AG09319 (cell line): ENCODE data around the gene GAK.

Experiments used
- DNase-seq: peaks from one replicate; pipeline ENCODE4 v3.0.0-alpha.2; 2010; ENCODE audit warnings: low read depth; ENCODE audit errors: extremely low read depth
- CTCF ChIP-seq: IDR thresholded peaks from 2 replicates; pipeline ENCODE4 v1.5.1; 2011; ENCODE audit warnings: low read depth, mild to moderate bottlenecking, inconsistent platforms, low read length, moderate library complexity

GAK gene

GRCh38 chr4:825063-825970 is 106.8 kb downstream of the GAK start:
- no peak for DNase-seq
- no peak for TF ChIP-seq CTCF

DNA sequence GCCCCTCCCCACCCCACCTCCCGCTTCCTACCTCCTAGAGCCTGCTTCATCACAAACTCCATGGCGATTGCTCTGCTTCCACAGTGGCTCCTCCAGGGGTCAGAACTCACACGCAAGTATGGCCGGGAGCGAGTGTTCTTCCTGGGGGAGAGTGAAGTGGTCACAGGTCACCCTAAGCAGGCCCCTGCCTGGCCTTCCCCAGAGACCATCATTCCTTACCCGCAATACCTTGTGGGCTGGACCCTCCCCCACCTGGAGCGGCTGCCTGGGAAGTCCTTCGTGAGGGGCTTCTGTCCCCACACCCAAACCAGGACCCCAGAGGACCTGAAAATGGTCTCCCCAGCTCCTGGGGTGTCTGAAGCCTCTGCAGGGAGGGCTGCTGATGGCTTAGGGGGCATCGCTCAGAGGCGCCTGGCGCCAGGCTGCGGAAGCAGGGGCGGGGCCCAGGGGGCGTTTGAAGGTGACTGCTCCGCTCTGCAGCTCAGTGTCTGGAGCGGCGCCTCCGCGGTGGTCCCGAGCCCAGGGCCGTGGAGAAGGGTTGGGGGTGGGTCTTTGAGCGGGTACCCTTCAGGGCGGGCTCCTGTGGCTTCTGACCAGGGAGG is 107.6 kb downstream of the GAK start:
- DNase-seq, result no peak
- TF ChIP-seq CTCF, result no peak

GRCh38 chr4:823761-824460 is 108.2 kb downstream of the GAK start:
- TF ChIP-seq CTCF, result no peak
- no peak for DNase-seq

GRCh38 chr4:823176-823760 is 108.8 kb downstream of the GAK start:
- no peak for TF ChIP-seq CTCF
- DNase-seq, result no peak

GRCh38 chr4:822361-823175 is 109.5 kb downstream of the GAK start:
- TF ChIP-seq CTCF, result no peak
- no peak for DNase-seq

- no peak for TF ChIP-seq CTCF
- no peak for DNase-seq
These were observed 110.5 kb downstream of the GAK start for GRCh38 chr4:821631-822030.
